CD4-positive, alpha-beta T cell (primary cell): ENCODE results near the gene ARGLU1. TPM values are rescaled to one million over a fixed set of nuclear protein-coding genes. Genes with fewer than 3 reads are reported as not detected.

Experiments used
- ATAC-seq: fragments of 200-7000 bp; cut with Tn5 transposase; one replicate; pipeline ENCODE4 v1.10.0; 2022; ENCODE audit warnings: mild to moderate bottlenecking; ENCODE audit not compliant: poor library complexity
- CTCF ChIA-PET: fragments of 350-600 bp; sonication (Branson Sonifier 250); formaldehyde crosslinking; loops from one replicate; lab custom pipeline; 2021; ENCODE audit warnings: antibody characterized with exemption, inconsistent platforms; lab: Charles Lee
- POLR2A ChIA-PET: fragments of 350-600 bp; sonication (Branson Sonifier 250); formaldehyde crosslinking; loops from one replicate; lab custom pipeline; 2021; ENCODE audit warnings: antibody characterized with exemption, inconsistent platforms; lab: Charles Lee
- DNase-seq, 14 experiments: peaks; one replicate each; pipeline ENCODE4 v3.0.0-alpha.2; 2013 to 2020; ENCODE audit warnings: mixed read lengths in 2 of 14
- H3K27ac ChIP-seq, 2 donors: one replicate each; pipeline versions ENCODE4 v1.5.1 to v1.7.0; 2013; ENCODE audit warnings: low read length in 2 of 2, low read depth in 1 of 2, mild to moderate bottlenecking in 1 of 2
- H3K27me3 ChIP-seq, 2 experiments: 1 replicate in 1 of 2; 2 replicates in 1 of 2; pipeline versions ENCODE4 v1.6.1 to v1.7.0; 2013; ENCODE audit warnings: low read length in 2 of 2, control low read depth in 1 of 2, mild to moderate bottlenecking in 1 of 2, moderate library complexity in 1 of 2; ENCODE audit not compliant: insufficient read depth in 2 of 2, control insufficient read depth in 1 of 2
- H3K36me3 ChIP-seq: one replicate; pipeline ENCODE4 v1.6.1; 2013; ENCODE audit warnings: low read length, control low read depth; ENCODE audit not compliant: insufficient read depth
- H3K4me1 ChIP-seq: one replicate; pipeline ENCODE4 v1.6.1; 2013; ENCODE audit warnings: low read length, control low read depth; ENCODE audit not compliant: insufficient read depth
- H3K4me3 ChIP-seq: one replicate; pipeline ENCODE4 v1.5.1; 2013; ENCODE audit warnings: mild to moderate bottlenecking, low read length, moderate library complexity
- H3K9me3 ChIP-seq, 2 experiments: 1 replicate in 1 of 2; 2 replicates in 1 of 2; pipeline versions ENCODE4 v1.6.1 to v1.7.0; 2013; ENCODE audit warnings: low read length in 2 of 2, mild to moderate bottlenecking in 2 of 2, control low read depth in 1 of 2, moderate library complexity in 1 of 2; ENCODE audit not compliant: control insufficient read depth in 1 of 2, insufficient read depth in 1 of 2
- H3K27ac Mint-ChIP-seq: one replicate; pipeline ENCODE4 v1.8.0; 2020; ENCODE audit warnings: mixed read lengths
- H3K27me3 Mint-ChIP-seq: one replicate; pipeline ENCODE4 v1.8.0; 2021; ENCODE audit warnings: mixed read lengths
- H3K36me3 Mint-ChIP-seq: one replicate; pipeline ENCODE4 v1.8.0; 2021; ENCODE audit warnings: low read depth, mixed read lengths
- H3K4me1 Mint-ChIP-seq: one replicate; pipeline ENCODE4 v1.8.0; 2021; ENCODE audit warnings: low read depth, mixed read lengths
- H3K4me3 Mint-ChIP-seq: one replicate; pipeline ENCODE4 v1.8.0; 2020; ENCODE audit warnings: mild to moderate bottlenecking, mixed read lengths
- H3K9me3 Mint-ChIP-seq: one replicate; pipeline ENCODE4 v1.8.0; 2020; ENCODE audit warnings: mixed read lengths
- CTCF ChIP-seq: fragments of 200-600 bp; IDR thresholded peaks from one replicate; pipeline ENCODE4 v1.8.0; 2022; ENCODE audit warnings: antibody characterized with exemption, mild to moderate bottlenecking
- intact Hi-C, 2 experiments: fragments of 100-400 bp; cut with DNase I in 1 of 2; cut with micrococcal nuclease in 1 of 2; formaldehyde crosslinking; loops; one replicate each; pipeline versions ENCODE4 v1.15.1 to v1.9.0; 2023 to 2025; cut with DNase I, micrococcal nuclease
- total RNA-seq, 174 experiments: library from RNA in 2 of 174; stranded (reverse) in 2 of 174; gene quantifications; one replicate each; pipeline ENCODE4 v1.2.3 and lab custom pipeline; 2021 to 2026

Gene ARGLU1
- total RNA-seq, 2 experiments from 2014 or later: 146 to 152 TPM

GRCh38 chr13:106499113-106499512 lies 68.8 kb downstream of the ARGLU1 start:
- CTCF ChIA-PET: no interaction called here
- H3K27me3 Mint-ChIP-seq: peaks cover 61% of the 10 kb centered on the region

GRCh38 chr13:106498571-106498970 lies 69.4 kb downstream of the ARGLU1 start:
- no peak overlapping the region for H3K27ac ChIP-seq
- intact Hi-C loops: no loop called here
- Mint-ChIP-seq H3K4me3 (no peak overlapping the region), H3K4me1 (peaks cover 5% of the 10 kb centered on the region), H3K9me3 (no peaks in the 10 kb centered on the region), H3K27me3 (peaks cover 66% of the 10 kb centered on the region), H3K27ac (no peak overlapping the region), H3K36me3 (no peaks in the 10 kb centered on the region)
- no peak for TF ChIP-seq CTCF
- H3K4me1 ChIP-seq: peaks cover 2% of the 10 kb centered on the region
- no peak overlapping the region for H3K4me3 ChIP-seq
- H3K27me3 ChIP-seq: peaks cover 4 to 22% of the 10 kb centered on the region in 2 experiments
- ChIA-PET POLR2A (no interaction called here), CTCF (no interaction called here)
- H3K36me3 ChIP-seq: no peaks in the 10 kb centered on the region
- no peak for DNase-seq
- ATAC-seq: no peak
- H3K9me3 ChIP-seq: no peaks in the 10 kb centered on the region

More at GRCh38 chr13:106499113-106499512, 68.8 kb downstream of the ARGLU1 start:
- H3K4me1 Mint-ChIP-seq: no peaks in the 10 kb centered on the region
- H3K36me3 Mint-ChIP-seq: no peaks in the 10 kb centered on the region
- no peaks in the 10 kb centered on the region for H3K36me3 ChIP-seq
- ATAC-seq (no peak), DNase-seq (no peak)
- peaks cover 4 to 25% of the 10 kb centered on the region in 2 experiments for H3K27me3 ChIP-seq
- H3K9me3 ChIP-seq: no peaks in the 10 kb centered on the region
- POLR2A ChIA-PET: no interaction called here
- TF ChIP-seq CTCF: no peak
- no peak overlapping the region for H3K4me3 ChIP-seq
- H3K27ac ChIP-seq: no peak overlapping the region
- no peak overlapping the region for H3K27ac Mint-ChIP-seq
- intact Hi-C loops: no loop called here
- H3K4me3 Mint-ChIP-seq: no peak overlapping the region
- no peaks in the 10 kb centered on the region for H3K9me3 Mint-ChIP-seq
- H3K4me1 ChIP-seq: no peaks in the 10 kb centered on the region

GRCh38 chr13:106498158-106498557 lies 69.8 kb downstream of the ARGLU1 start:
- Mint-ChIP-seq H3K9me3 (no peaks in the 10 kb centered on the region), H3K4me1 (peaks cover 8% of the 10 kb centered on the region), H3K36me3 (no peaks in the 10 kb centered on the region), H3K27ac (no peak overlapping the region), H3K4me3 (no peak overlapping the region), H3K27me3 (peaks cover 70% of the 10 kb centered on the region)
- ATAC-seq (no peak), DNase-seq (no peak)
- TF ChIP-seq CTCF: no peak
- Histone ChIP-seq H3K4me1 (peaks cover 6% of the 10 kb centered on the region), H3K4me3 (no peak overlapping the region), H3K27ac (no peak overlapping the region), H3K27me3 (peaks cover 4 to 27% of the 10 kb centered on the region in 2 experiments), H3K36me3 (no peaks in the 10 kb centered on the region), H3K9me3 (peaks cover 0 to 1% of the 10 kb centered on the region in 2 experiments)
- CTCF ChIA-PET: no interaction called here
- POLR2A ChIA-PET: no interaction called here
- intact Hi-C loops: no loop called here
